HepG2 (cell line): ENCODE data around the gene EMC9. TPM values are rescaled to one million over a fixed set of nuclear protein-coding genes. Genes with fewer than 3 reads are reported as not detected.
A peak's percentile ranks its signal among the peaks of the same experiment; 100 is the strongest.

Experiments used
- ARID2 ChIP-seq: sonication (generic); formaldehyde crosslinking; IDR thresholded peaks from 2 replicates; pipeline ENCODE4 v1.8.1; 2022; ENCODE audit warnings: mild to moderate bottlenecking, missing genetic modification reagents, borderline replicate concordance
- CAMTA2 ChIP-seq: sonication (generic); formaldehyde crosslinking; IDR thresholded peaks from 2 replicates; pipeline ENCODE4 v1.4.0; 2020; ENCODE audit warnings: mild to moderate bottlenecking, missing genetic modification reagents, borderline replicate concordance
- CERS6 ChIP-seq: sonication (generic); formaldehyde crosslinking; IDR thresholded peaks from 2 replicates; pipeline ENCODE4 v1.5.0; 2020; ENCODE audit warnings: missing genetic modification reagents
- CHCHD3 ChIP-seq: sonication (generic); formaldehyde crosslinking; IDR thresholded peaks from 2 replicates; pipeline ENCODE4 v1.8.0; 2022; ENCODE audit warnings: mild to moderate bottlenecking, missing genetic modification reagents, moderate library complexity
- EEA1 ChIP-seq: sonication (generic); formaldehyde crosslinking; IDR thresholded peaks from 2 replicates; pipeline ENCODE4 v1.5.1; 2020; ENCODE audit warnings: mild to moderate bottlenecking, missing genetic modification reagents, borderline replicate concordance
- EED ChIP-seq: sonication (generic); formaldehyde crosslinking; IDR thresholded peaks from 2 replicates; pipeline ENCODE4 v1.5.0; 2020; ENCODE audit warnings: mild to moderate bottlenecking, missing genetic modification reagents
- FOXJ3 ChIP-seq: sonication (generic); formaldehyde crosslinking; IDR thresholded peaks from 2 replicates; pipeline ENCODE4 v1.4.0; 2020; ENCODE audit warnings: missing genetic modification reagents, mild to moderate bottlenecking, borderline replicate concordance
- MAFF ChIP-seq: IDR thresholded peaks from 2 replicates; pipeline ENCODE4 v1.6.1; 2011; ENCODE audit warnings: low read depth, low read length, improper control_type of control experiment
- MXI1 ChIP-seq: IDR thresholded peaks from 3 replicates; pipeline ENCODE4 v1.6.1; 2012; ENCODE audit warnings: low read depth, low read length, inconsistent platforms, borderline replicate concordance
- PAX8 ChIP-seq: sonication (generic); formaldehyde crosslinking; IDR thresholded peaks from 2 replicates; pipeline ENCODE4 v1.8.0; 2022; ENCODE audit warnings: mild to moderate bottlenecking, missing genetic modification reagents, borderline replicate concordance
- PBX3 ChIP-seq: sonication (generic); formaldehyde crosslinking; IDR thresholded peaks from 2 replicates; pipeline ENCODE4 v1.8.1; 2023; ENCODE audit warnings: missing genetic modification reagents, inconsistent platforms, borderline replicate concordance
- PITX1 ChIP-seq: sonication (generic); formaldehyde crosslinking; IDR thresholded peaks from 2 replicates; pipeline ENCODE4 v1.5.1; 2020; ENCODE audit warnings: mild to moderate bottlenecking, missing genetic modification reagents
- PRPF4 ChIP-seq: fragments of 200-400 bp; formaldehyde crosslinking; IDR thresholded peaks from 2 replicates; pipeline ENCODE4 v1.6.1; 2016; ENCODE audit warnings: low read length, low read depth; ENCODE audit not compliant: poor library complexity, severe bottlenecking
- RBM39 ChIP-seq: fragments of 200-400 bp; formaldehyde crosslinking; IDR thresholded peaks from one replicate; pipeline ENCODE4 v1.6.1; 2018; ENCODE audit warnings: antibody characterized with exemption, mild to moderate bottlenecking, low read depth, low read length; ENCODE audit not compliant: poor library complexity, severe bottlenecking
- SMARCE1 ChIP-seq: fragments of 450-650 bp; IDR thresholded peaks from 2 replicates; pipeline ENCODE4 v1.6.1; 2017; ENCODE audit warnings: borderline replicate concordance
- ZNF17 ChIP-seq: sonication (generic); formaldehyde crosslinking; IDR thresholded peaks from 2 replicates; pipeline ENCODE4 v1.5.0; 2020; ENCODE audit warnings: mild to moderate bottlenecking, missing genetic modification reagents
- ZNF235 ChIP-seq: sonication (generic); formaldehyde crosslinking; IDR thresholded peaks from 2 replicates; pipeline ENCODE4 v1.8.1; 2023; ENCODE audit warnings: mild to moderate bottlenecking, missing genetic modification reagents, borderline replicate concordance
- ZNF547 ChIP-seq: sonication (generic); formaldehyde crosslinking; IDR thresholded peaks from 2 replicates; pipeline ENCODE4 v1.5.1; 2020; ENCODE audit warnings: mild to moderate bottlenecking, missing genetic modification reagents
- ZNF572 ChIP-seq: sonication (generic); formaldehyde crosslinking; IDR thresholded peaks from 2 replicates; pipeline ENCODE4 v1.5.1; 2020; ENCODE audit warnings: mild to moderate bottlenecking, missing genetic modification reagents
- polyA plus RNA-seq, 8 experiments: library from polyadenylated mRNA; depleted of rRNA in 3 of 8; stranded (reverse) in 7 of 8; unstranded in 1 of 8; fragments of >200 nt; fragmentation: Illumina TruSeq in 4 of 8; extraction: Trizol in 4 of 8; gene quantifications; 2 replicates each; pipeline versions ENCODE4 v1.2.1 to v1.2.3, GENCODE V29; 2011 to 2016; ENCODE audit warnings: low read depth in 4 of 8, missing spikeins in 1 of 8, mixed read lengths in 1 of 8; ENCODE audit not compliant: insufficient read depth in 1 of 8
- total RNA-seq, 5 experiments: library from RNA; depleted of rRNA; stranded (reverse); fragments of >200 nt; fragmentation: Illumina TruSeq; extraction: Trizol; gene quantifications; 2 replicates each; pipeline ENCODE4 v1.2.3, GENCODE V29; 2016; ENCODE audit warnings: low read depth in 1 of 5
- TF ChIP-seq, protein P1 (sequence below): IDR thresholded peaks from 2 replicates; pipeline ENCODE4 v1.6.1; 2016; ENCODE audit warnings: missing compliant biosample characterization, missing genetic modification reagents, borderline replicate concordance

The EMC9 gene
- total and polyA plus RNA-seq, 2 of the 13 experiments (the other 11 are each of a cell fraction or from before 2014, with no cell fraction given) = 60.5 to 78.7 TPM

DNA sequence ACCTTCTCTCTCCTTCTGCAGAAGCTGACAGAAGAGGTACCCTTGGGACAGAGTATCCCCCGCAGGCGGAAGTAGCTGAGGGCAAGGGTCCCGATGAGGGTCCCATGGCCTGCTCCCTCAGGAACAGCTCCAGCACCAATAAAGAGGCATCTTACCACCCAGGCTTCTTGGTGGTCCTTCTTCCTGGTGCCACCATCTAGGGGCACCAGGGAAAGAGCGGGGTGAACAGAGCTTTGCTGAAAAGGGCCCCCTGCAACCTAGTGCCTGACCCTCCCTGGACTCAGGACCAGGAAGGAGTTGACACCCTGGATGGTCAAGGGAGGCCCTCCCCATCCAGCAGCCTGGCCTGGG lies 19.1 kb upstream of the EMC9 start (continued):
- no peak for TF ChIP-seq MXI1
- peak; percentile 62; the same call in 1 of the 2 replicates for TF ChIP-seq ZNF572
- TF ChIP-seq CERS6 (CRISPR knock-in tag) = no peak
- no peak for TF ChIP-seq MAFF
- TF ChIP-seq EED (CRISPR knock-in tag) = 0 out of 2 replicates have a peak, but pooled peaks have one; percentile 20
- TF ChIP-seq EEA1 (CRISPR knock-in tag) = peak; percentile 19; the same call in 1 of the 2 replicates
- TF ChIP-seq, protein P1, sequence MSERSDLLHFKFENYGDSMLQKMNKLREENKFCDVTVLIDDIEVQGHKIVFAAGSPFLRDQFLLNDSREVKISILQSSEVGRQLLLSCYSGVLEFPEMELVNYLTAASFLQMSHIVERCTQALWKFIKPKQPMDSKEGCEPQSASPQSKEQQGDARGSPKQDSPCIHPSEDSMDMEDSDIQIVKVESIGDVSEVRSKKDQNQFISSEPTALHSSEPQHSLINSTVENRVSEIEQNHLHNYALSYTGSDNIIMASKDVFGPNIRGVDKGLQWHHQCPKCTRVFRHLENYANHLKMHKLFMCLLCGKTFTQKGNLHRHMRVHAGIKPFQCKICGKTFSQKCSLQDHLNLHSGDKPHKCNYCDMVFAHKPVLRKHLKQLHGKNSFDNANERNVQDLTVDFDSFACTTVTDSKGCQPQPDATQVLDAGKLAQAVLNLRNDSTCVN (CRISPR knock-in tag) = no peak; the same call in 1 of the 2 replicates
- no peak for TF ChIP-seq ARID2 (CRISPR knock-in tag)
- no peak for TF ChIP-seq ZNF547 (CRISPR knock-in tag)
- 0 out of 2 replicates have a peak, but pooled peaks have one; percentile 12 for TF ChIP-seq ZNF235 (CRISPR knock-in tag)
- TF ChIP-seq ZNF17 (CRISPR knock-in tag) = no peak
- no peak for TF ChIP-seq CAMTA2
- peak; percentile 92; the same call in 1 of the 2 replicates for TF ChIP-seq CHCHD3 (CRISPR knock-in tag)
- no peak for TF ChIP-seq FOXJ3 (CRISPR knock-in tag)
- no peak for TF ChIP-seq PBX3
- TF ChIP-seq RBM39 = no peak
- no peak; the same call in 1 of the 2 replicates for TF ChIP-seq PAX8 (CRISPR knock-in tag)
- no peak for TF ChIP-seq PRPF4
- TF ChIP-seq SMARCE1 = no peak
- no peak for TF ChIP-seq PITX1 (CRISPR knock-in tag)
